Fibroblast of pulmonary artery (primary cell): ENCODE data around the gene KREMEN1.

Experiments
- DNase-seq: peaks from one replicate; pipeline ENCODE4 v3.0.0-alpha.2; 2010; ENCODE audit warnings: low read depth
- H3K4me3 ChIP-seq: replicated peaks from 2 replicates; pipeline ENCODE4 v1.5.1; 2011; ENCODE audit warnings: low read depth, mild to moderate bottlenecking, control low read depth, low read length, moderate library complexity
- TF ChIP-seq, protein P1 (sequence below): IDR thresholded peaks from 2 replicates; pipeline ENCODE4 v1.5.1; 2011; ENCODE audit warnings: mild to moderate bottlenecking, control low read depth, low read length, inconsistent platforms; ENCODE audit errors: missing control alignments

The KREMEN1 gene

DNA sequence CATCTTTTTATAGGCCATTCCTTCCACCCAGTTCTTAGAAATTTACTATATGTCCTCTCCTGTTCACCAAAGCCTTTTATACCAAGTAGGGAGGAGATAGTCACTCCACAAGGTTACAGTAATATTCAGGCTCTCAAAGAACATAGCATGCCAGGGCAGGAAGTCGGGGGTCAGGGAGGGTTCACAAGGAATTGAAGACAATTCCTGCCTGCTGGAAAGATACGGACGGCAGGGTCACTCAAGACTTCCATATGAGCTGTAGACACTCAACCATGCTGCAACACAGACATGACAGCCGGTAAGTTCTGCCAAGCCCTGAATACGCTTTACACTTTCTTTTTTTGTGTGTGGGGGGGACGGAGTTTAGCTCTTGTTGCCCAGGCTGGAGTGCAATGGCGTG lies 11.9 kb upstream of the KREMEN1 start:
- no peak overlapping the region for H3K4me3 ChIP-seq
- TF ChIP-seq, protein P1, sequence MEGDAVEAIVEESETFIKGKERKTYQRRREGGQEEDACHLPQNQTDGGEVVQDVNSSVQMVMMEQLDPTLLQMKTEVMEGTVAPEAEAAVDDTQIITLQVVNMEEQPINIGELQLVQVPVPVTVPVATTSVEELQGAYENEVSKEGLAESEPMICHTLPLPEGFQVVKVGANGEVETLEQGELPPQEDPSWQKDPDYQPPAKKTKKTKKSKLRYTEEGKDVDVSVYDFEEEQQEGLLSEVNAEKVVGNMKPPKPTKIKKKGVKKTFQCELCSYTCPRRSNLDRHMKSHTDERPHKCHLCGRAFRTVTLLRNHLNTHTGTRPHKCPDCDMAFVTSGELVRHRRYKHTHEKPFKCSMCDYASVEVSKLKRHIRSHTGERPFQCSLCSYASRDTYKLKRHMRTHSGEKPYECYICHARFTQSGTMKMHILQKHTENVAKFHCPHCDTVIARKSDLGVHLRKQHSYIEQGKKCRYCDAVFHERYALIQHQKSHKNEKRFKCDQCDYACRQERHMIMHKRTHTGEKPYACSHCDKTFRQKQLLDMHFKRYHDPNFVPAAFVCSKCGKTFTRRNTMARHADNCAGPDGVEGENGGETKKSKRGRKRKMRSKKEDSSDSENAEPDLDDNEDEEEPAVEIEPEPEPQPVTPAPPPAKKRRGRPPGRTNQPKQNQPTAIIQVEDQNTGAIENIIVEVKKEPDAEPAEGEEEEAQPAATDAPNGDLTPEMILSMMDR = no peak
- DNase-seq = no peak

DNA sequence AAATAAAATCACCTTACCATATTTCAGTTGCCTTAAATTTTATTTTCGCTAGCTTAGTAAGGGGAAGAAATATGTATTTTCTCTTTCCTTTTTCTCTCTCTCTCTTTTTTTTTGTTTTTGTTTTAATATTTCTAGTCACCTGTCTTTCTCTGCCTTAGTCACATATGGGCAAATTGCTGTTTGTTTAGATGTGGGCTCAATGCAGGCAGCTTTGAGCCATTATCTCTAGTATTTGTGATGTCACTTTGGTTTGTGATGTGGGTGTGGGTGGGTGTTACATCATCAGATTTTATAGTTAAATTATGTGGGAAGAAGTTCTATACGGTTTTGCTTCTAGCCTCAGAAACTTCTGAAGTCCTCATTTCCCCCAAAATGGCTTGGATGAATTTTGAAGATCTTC lies 11.1 kb upstream of the KREMEN1 start, which contains the start of gene C22orf31:
C22orf31 (minus strand) TSS at position 59 of the 400 bp plus-strand sequence; CDS start at position 20, 39 bp downstream.
- DNase-seq = no peak
- no peak within 1 kb of the TSS for H3K4me3 ChIP-seq
- TF ChIP-seq, protein P1 = no peak

DNA sequence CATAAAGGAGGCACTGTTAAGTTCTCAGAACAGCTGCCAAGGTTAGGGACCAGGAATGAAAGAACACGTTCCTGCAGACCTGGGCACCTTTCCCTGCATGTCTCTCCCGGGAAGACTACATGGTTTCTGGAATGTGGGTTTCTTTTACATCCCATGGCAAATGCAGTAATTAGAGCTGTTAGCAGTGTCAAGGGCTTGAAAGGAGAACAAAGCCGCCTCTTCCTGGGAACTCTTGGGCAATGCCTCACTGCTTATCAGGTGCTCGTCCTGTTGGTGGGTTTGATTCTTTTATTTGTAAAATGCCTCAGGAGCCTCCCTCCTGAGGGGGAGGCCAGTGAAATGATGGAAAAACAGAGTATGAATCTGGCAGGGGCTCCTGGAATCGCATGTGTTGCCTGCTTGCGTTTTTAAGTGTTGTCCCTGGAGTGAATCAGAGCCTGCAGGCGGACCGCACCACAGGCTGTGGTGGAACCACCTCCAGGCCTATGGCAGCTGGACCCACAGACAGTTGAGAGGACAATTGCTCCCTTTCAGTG lies 10.5 kb upstream of the KREMEN1 start:
- peak; percentile 35 for DNase-seq
- H3K4me3 ChIP-seq = no peak overlapping the region
- TF ChIP-seq, protein P1 = no peak

DNA sequence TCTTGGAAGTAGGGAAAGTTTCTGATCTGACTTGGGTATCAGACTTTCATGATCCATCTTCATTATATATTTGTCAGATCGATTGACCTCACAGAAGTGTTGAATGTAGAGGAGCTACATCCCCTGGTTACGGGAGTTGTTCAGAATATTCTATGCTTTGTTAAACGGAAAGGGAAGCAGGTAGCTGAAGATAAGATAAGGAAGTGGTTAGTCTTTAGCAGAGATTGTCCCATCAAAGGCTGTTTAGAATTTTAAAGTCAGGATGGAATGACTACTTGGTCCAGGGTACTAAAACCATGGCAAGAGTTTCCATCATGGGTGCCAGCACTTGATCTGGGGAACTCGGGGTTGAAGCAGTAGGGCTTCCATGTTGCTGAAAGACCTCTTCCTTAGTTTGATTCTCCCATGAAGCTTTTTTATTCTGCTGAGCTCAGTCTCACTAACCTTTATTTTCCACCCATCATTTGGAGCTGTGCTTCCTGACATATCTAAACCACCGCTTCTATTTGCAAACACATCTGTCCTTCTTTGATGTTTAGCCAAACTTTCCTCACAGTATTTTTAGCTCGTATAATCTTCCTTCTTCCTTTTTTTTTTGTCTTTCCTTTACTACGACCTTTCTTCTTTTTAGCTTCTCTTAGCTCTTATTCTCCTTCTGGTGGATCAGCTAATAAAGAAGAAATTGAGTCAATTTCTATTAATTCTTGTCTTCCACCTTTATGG lies 7.2 kb upstream of the KREMEN1 start:
- H3K4me3 ChIP-seq = no peak overlapping the region
- TF ChIP-seq, protein P1 = no peak
- no peak for DNase-seq

DNA sequence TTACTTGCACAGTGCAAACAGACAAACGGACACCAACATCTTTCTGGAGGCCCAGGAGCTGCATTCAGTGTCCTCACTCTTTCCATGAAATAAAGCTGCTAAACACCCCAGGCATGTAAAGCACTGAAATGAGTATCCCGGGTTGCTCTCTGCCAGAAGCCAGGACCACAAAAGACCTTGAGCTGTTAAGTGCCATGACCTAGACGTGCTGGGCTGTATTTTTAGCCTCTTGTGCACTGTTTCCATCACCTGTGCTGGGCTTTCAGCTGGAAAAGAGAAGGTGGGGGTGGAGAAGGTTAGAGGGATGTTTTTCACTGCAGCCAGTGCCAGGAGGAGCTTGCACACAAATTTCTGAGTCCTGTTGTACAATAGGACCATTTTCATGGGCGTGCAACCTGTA lies 3.4 kb upstream of the KREMEN1 start:
- DNase-seq = no peak
- H3K4me3 ChIP-seq = no peak overlapping the region
- TF ChIP-seq, protein P1 = no peak

DNA sequence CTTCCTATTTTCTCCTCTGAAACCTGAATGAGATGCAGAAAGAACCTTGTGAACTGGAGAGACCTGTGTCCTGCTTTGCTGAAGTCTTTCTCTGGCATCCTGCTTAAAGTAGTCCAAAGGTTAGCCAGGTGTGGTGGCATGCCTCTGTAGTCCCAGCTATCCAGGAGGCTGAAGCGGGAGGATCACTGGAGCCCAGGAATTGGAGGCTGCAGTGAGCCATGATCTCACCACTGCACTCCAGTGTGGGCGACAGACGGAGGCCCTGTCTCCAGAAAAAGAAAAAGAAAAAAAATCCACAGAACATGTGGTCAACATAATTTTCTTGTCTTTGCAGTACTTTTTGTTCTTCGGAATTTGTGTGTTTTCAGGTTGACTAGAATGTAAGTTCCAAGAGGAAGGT lies 2.3 kb upstream of the KREMEN1 start:
- TF ChIP-seq, protein P1 = no peak
- DNase-seq = no peak
- no peak overlapping the region for H3K4me3 ChIP-seq
